ENCODE results near the gene TLCD3B.

The TLCD3B gene

GRCh38 chr16:30004424-30004776 lies 26.7 kb downstream of the TLCD3B start:
- DNase-seq, result no peak

- no peak for DNase-seq
These were observed 27.2 kb downstream of the TLCD3B start for GRCh38 chr16:30003670-30004423.

- DNase-seq, result no peak
These were observed 28.3 kb downstream of the TLCD3B start for GRCh38 chr16:30002614-30003346.

- DNase-seq, result no peak
These were observed 30.1 kb downstream of the TLCD3B start for GRCh38 chr16:30000735-30001631.

- no peak for DNase-seq
These were observed 31.5 kb downstream of the TLCD3B start for GRCh38 chr16:29999605-30000004.

- DNase-seq, result no peak
These were observed 34.3 kb downstream of the TLCD3B start for GRCh38 chr16:29996766-29997250.

GRCh38 chr16:29995911-29996765 lies 34.9 kb downstream of the TLCD3B start, which contains the start of gene INO80E:
Gene INO80E, plus strand, starts transcription at chr16:29996241. Its CDS starts 70 bp downstream, at chr16:29996311.
- DNase-seq, result peak; percentile 98

- peak; percentile 87 for DNase-seq
These were observed 35.7 kb downstream of the TLCD3B start, which contains the start of gene HIRIP3 for GRCh38 chr16:29995324-29995910. Gene HIRIP3, minus strand, starts transcription at chr16:29995617. Its CDS starts 12 bp downstream, at chr16:29995605.

- no peak for DNase-seq
These were observed 36.3 kb downstream of the TLCD3B start for GRCh38 chr16:29994600-29995323.

- DNase-seq, result no peak
These were observed 37.0 kb downstream of the TLCD3B start for GRCh38 chr16:29993903-29994599.

- DNase-seq, result no peak
These were observed 37.7 kb downstream of the TLCD3B start for GRCh38 chr16:29993191-29993902.

GRCh38 chr16:29992344-29992967 lies 38.6 kb downstream of the TLCD3B start:
- DNase-seq, result no peak

GRCh38 chr16:29991571-29991904 lies 39.5 kb downstream of the TLCD3B start:
- no peak for DNase-seq

GRCh38 chr16:29990883-29991570 lies 40.0 kb downstream of the TLCD3B start:
- no peak for DNase-seq

- no peak for DNase-seq
These were observed 41.0 kb downstream of the TLCD3B start for GRCh38 chr16:29990034-29990433.

- no peak for DNase-seq
These were observed 41.8 kb downstream of the TLCD3B start for GRCh38 chr16:29989111-29989858.

GRCh38 chr16:29988346-29989075 lies 42.6 kb downstream of the TLCD3B start:
- DNase-seq, result no peak
